ENCODE data around the gene CDC42EP5.
"Not testable (repeated sequence)": the region's sequence is repeated elsewhere in the genome, so short reads cannot be mapped to it uniquely, and the experiment has no call there.

Gene CDC42EP5

GRCh38 chr19:54473071-54473891 lies at the start of gene CDC42EP5:
TSS of gene CDC42EP5 (minus strand) at chr19:54473296. CDS start at chr19:54465547, 7,749 bp downstream.
- DNase-seq = no peak

- no peak for DNase-seq
Measured at GRCh38 chr19:54521860-54522513, 48.9 kb upstream of the CDC42EP5 start.

GRCh38 chr19:54521022-54521859 lies 48.1 kb upstream of the CDC42EP5 start:
- no peak for DNase-seq

- peak; percentile 2 for DNase-seq
Measured at GRCh38 chr19:54518844-54519243, 45.7 kb upstream of the CDC42EP5 start.

- no peak for DNase-seq
Measured at GRCh38 chr19:54517483-54517882, 44.4 kb upstream of the CDC42EP5 start.

GRCh38 chr19:54515156-54515555 lies 42.1 kb upstream of the CDC42EP5 start:
- no peak for DNase-seq

GRCh38 chr19:54509200-54509940 lies 36.3 kb upstream of the CDC42EP5 start:
- DNase-seq = not testable (repeated sequence)

GRCh38 chr19:54508487-54508886 lies 35.4 kb upstream of the CDC42EP5 start:
- not testable (repeated sequence) for DNase-seq

- DNase-seq = no peak
Measured at GRCh38 chr19:54507824-54508223, 34.7 kb upstream of the CDC42EP5 start.

GRCh38 chr19:54507038-54507717 lies 34.1 kb upstream of the CDC42EP5 start:
- not testable (repeated sequence) for DNase-seq

- DNase-seq = no peak
Measured at GRCh38 chr19:54506079-54506478, 33.0 kb upstream of the CDC42EP5 start.

- DNase-seq = not testable (repeated sequence)
Measured at GRCh38 chr19:54505542-54505941, 32.4 kb upstream of the CDC42EP5 start.

- no peak for DNase-seq
Measured at GRCh38 chr19:54502518-54503048, 29.5 kb upstream of the CDC42EP5 start, which contains the start of gene LAIR2. TSS of gene LAIR2 (plus strand) at chr19:54502831. CDS start at chr19:54502919, 88 bp downstream.

- not testable (repeated sequence) for DNase-seq
Measured at GRCh38 chr19:54498451-54498772, 25.3 kb upstream of the CDC42EP5 start.

- not testable (repeated sequence) for DNase-seq
Measured at GRCh38 chr19:54497747-54498450, 24.8 kb upstream of the CDC42EP5 start.

GRCh38 chr19:54495284-54495683 lies 22.2 kb upstream of the CDC42EP5 start:
- DNase-seq = not testable (repeated sequence)

GRCh38 chr19:54493967-54494585 lies 21.0 kb upstream of the CDC42EP5 start:
- DNase-seq = no peak

- DNase-seq = not testable (repeated sequence)
Measured at GRCh38 chr19:54493056-54493455, 20.0 kb upstream of the CDC42EP5 start.

- no peak for DNase-seq
Measured at GRCh38 chr19:54492568-54492967, 19.5 kb upstream of the CDC42EP5 start.

- no peak for DNase-seq
Measured at GRCh38 chr19:54489766-54490165, 16.7 kb upstream of the CDC42EP5 start.

Data from NCI-H2171 treated with DMSO at 0.1 percent for 48 hours (cell line).